Endothelial cell of umbilical vein (primary cell): Measurements from ENCODE around the gene DIP2C. TPM values are rescaled to one million over a fixed set of nuclear protein-coding genes. Genes with fewer than 3 reads are reported as not detected.

ENCODE experiments used
- BruUV-seq: library from RNA; stranded (reverse); fragments of 400-500 nt; replicated peaks from 2 replicates; lab custom pipeline; 2021; lab: Mats Ljungman, UMichigan
- CTCF ChIA-PET: fragments of 300-600, 350-600 bp; sonication (Branson Sonifier 250); formaldehyde crosslinking; loops from one replicate; lab custom pipeline; 2021; ENCODE audit warnings: antibody characterized with exemption, inconsistent platforms; lab: Charles Lee
- POLR2A ChIA-PET: fragments of 300-600, 350-600 bp; sonication (Branson Sonifier 250); formaldehyde crosslinking; loops from one replicate; lab custom pipeline; 2021; ENCODE audit warnings: antibody characterized with exemption, inconsistent platforms; lab: Charles Lee
- DNase-seq: peaks from one replicate; pipeline ENCODE4 v3.0.0-alpha.2; 2011; ENCODE audit warnings: low read depth, low spot score
- FAIRE-seq: peaks from 2 replicates; lab custom pipeline; 2011; peaks lifted over from hg19 to GRCh38; lab: Jason Lieb, UNC
- H2AFZ ChIP-seq: 2 replicates; pipeline ENCODE4 v1.6.0; 2012; ENCODE audit warnings: low read depth, low read length, control low read depth, inconsistent platforms
- H3K27ac ChIP-seq: 2 replicates; pipeline ENCODE4 v1.5.1; 2011; ENCODE audit warnings: low read depth, mild to moderate bottlenecking, control low read depth, low read length, moderate library complexity; ENCODE audit not compliant: insufficient read depth
- H3K27me3 ChIP-seq, 2 experiments: 2 replicates each; pipeline versions ENCODE4 v1.6.0 to v1.6.1; 2011; ENCODE audit warnings: low read length in 2 of 2, mixed read lengths in 1 of 2; ENCODE audit not compliant: control insufficient read depth in 2 of 2, insufficient read depth in 2 of 2
- H3K36me3 ChIP-seq, 2 experiments: 2 replicates in 1 of 2; 3 replicates in 1 of 2; pipeline ENCODE4 v1.5.1; 2011; ENCODE audit warnings: low read length in 2 of 2, mild to moderate bottlenecking in 1 of 2, moderate library complexity in 1 of 2; ENCODE audit not compliant: control insufficient read depth in 2 of 2, insufficient read depth in 2 of 2; ENCODE audit errors: extremely low read depth in 1 of 2
- H3K4me1 ChIP-seq: 3 replicates; pipeline ENCODE4 v1.5.1; 2011; ENCODE audit warnings: mild to moderate bottlenecking, low read length; ENCODE audit not compliant: control insufficient read depth, insufficient read depth; ENCODE audit errors: extremely low read depth
- H3K4me2 ChIP-seq: 2 replicates; pipeline ENCODE4 v1.6.1; 2011; ENCODE audit warnings: low read length, control low read depth, mixed read lengths; ENCODE audit not compliant: insufficient read depth
- H3K4me3 ChIP-seq, 3 experiments: fragments of 200-600 bp in 1 of 3; sonication (generic), shearing (Covaris generic) in 1 of 3; replicated peaks in 1 of 3; 2 replicates each; pipeline ENCODE4 v1.5.1; 2011 to 2016; ENCODE audit warnings: control low read depth in 3 of 3, low read length in 3 of 3, mild to moderate bottlenecking in 2 of 3, inconsistent platforms in 1 of 3, low read depth in 1 of 3, moderate library complexity in 1 of 3; ENCODE audit not compliant: insufficient read depth in 1 of 3
- H3K79me2 ChIP-seq: 2 replicates; pipeline ENCODE4 v1.6.0; 2012; ENCODE audit warnings: low read length, inconsistent platforms; ENCODE audit not compliant: control insufficient read depth, insufficient read depth
- H3K9ac ChIP-seq: replicated peaks from 2 replicates; pipeline ENCODE3; 2011; ENCODE audit warnings: low read length, control low read depth; ENCODE audit not compliant: insufficient read depth; ENCODE audit errors: extremely low read depth
- H3K9me1 ChIP-seq: replicated peaks from 3 replicates; pipeline ENCODE4 v1.6.0; 2011; ENCODE audit warnings: mild to moderate bottlenecking, low read length; ENCODE audit not compliant: control insufficient read depth, insufficient read depth; ENCODE audit errors: extremely low read depth
- H3K9me3 ChIP-seq: replicated peaks from 2 replicates; pipeline ENCODE4 v1.5.1; 2012; ENCODE audit warnings: low read length, inconsistent platforms; ENCODE audit not compliant: control insufficient read depth, insufficient read depth
- H4K20me1 ChIP-seq: replicated peaks from 2 replicates; pipeline ENCODE3; 2011; ENCODE audit warnings: mild to moderate bottlenecking, low read length; ENCODE audit not compliant: control insufficient read depth, insufficient read depth; ENCODE audit errors: extremely low read depth
- EZH2 ChIP-seq: IDR thresholded peaks from 2 replicates; pipeline ENCODE4 v1.6.1; 2012; ENCODE audit warnings: borderline replicate concordance, low read depth, mild to moderate bottlenecking, moderate library complexity, low read length, inconsistent platforms; ENCODE audit not compliant: severe bottlenecking
- FOS ChIP-seq: IDR thresholded peaks from 2 replicates; pipeline ENCODE4 v1.6.1; 2011; ENCODE audit warnings: mild to moderate bottlenecking, low read length, moderate library complexity, borderline replicate concordance; ENCODE audit not compliant: insufficient read depth
- GATA2 ChIP-seq: IDR thresholded peaks from 2 replicates; pipeline ENCODE4 v1.7.0; 2011; ENCODE audit warnings: low read depth, mild to moderate bottlenecking, moderate library complexity, mixed read lengths, low read length; ENCODE audit not compliant: insufficient read length, insufficient read depth
- JUN ChIP-seq: IDR thresholded peaks from 2 replicates; pipeline ENCODE4 v1.6.1; 2011; ENCODE audit warnings: borderline replicate concordance, low read depth; ENCODE audit not compliant: insufficient read length, insufficient read depth
- MYC ChIP-seq: IDR thresholded peaks from one replicate; pipeline ENCODE4 v1.6.1; 2011; ENCODE audit warnings: mild to moderate bottlenecking, low read depth, low read length
- POLR2A ChIP-seq: IDR thresholded peaks from 2 replicates; pipeline ENCODE4 v1.6.1; 2012; ENCODE audit warnings: low read depth, mild to moderate bottlenecking, control low read depth, low read length
- POLR2AphosphoS5 ChIP-seq: IDR thresholded peaks from 2 replicates; pipeline ENCODE4 v1.6.1; 2012; ENCODE audit warnings: low read depth, mild to moderate bottlenecking, control low read depth, low read length, moderate library complexity; ENCODE audit not compliant: insufficient read depth
- dilution Hi-C: fragments of 300-500 bp; cut with MboI; formaldehyde crosslinking; loops from one replicate; pipeline ENCODE4 v1.15.0; 2019; ENCODE audit warnings: low sequenced_read_pairs; ENCODE audit not compliant: extremely low pct_ligation_motif_present
- intact Hi-C: fragments of 100-400 bp; cut with micrococcal nuclease; formaldehyde crosslinking; loops from one replicate; pipeline ENCODE4 v1.10.0; 2022
- polyA plus RNA-seq, 4 experiments: library from polyadenylated mRNA; depleted of rRNA in 3 of 4; stranded (reverse) in 3 of 4; unstranded in 1 of 4; fragments of >200 nt; gene quantifications; 2 replicates each; pipeline versions ENCODE4 v1.2.1 to v1.2.3, GENCODE V29; 2011 to 2012; ENCODE audit warnings: missing spikeins in 1 of 4
- total RNA-seq: library from RNA; stranded (reverse); gene quantifications from 2 replicates; pipeline ENCODE4 v1.2.3, GENCODE V29; 2021
- TF ChIP-seq, protein P1 (sequence below): IDR thresholded peaks from 2 replicates; pipeline ENCODE4 v1.6.1; 2011; ENCODE audit not compliant: insufficient read depth, insufficient read length
- TF ChIP-seq, protein P2 (sequence below), 2 donors: IDR thresholded peaks; 1 replicate in 1 of 2; 2 replicates in 1 of 2; pipeline ENCODE4 v1.5.1; 2011; ENCODE audit warnings: low read length in 2 of 2, mild to moderate bottlenecking in 2 of 2, moderate library complexity in 2 of 2, control low read depth in 1 of 2, inconsistent platforms in 1 of 2, low read depth in 1 of 2; ENCODE audit not compliant: insufficient read depth in 1 of 2; ENCODE audit errors: extremely low read depth in 1 of 2

DIP2C gene
- total and polyA plus RNA-seq, 2 donors (not counting 3 experiments of a cell fraction or from before 2014, with no cell fraction given), result 3.6 to 10.7 TPM

DNA sequence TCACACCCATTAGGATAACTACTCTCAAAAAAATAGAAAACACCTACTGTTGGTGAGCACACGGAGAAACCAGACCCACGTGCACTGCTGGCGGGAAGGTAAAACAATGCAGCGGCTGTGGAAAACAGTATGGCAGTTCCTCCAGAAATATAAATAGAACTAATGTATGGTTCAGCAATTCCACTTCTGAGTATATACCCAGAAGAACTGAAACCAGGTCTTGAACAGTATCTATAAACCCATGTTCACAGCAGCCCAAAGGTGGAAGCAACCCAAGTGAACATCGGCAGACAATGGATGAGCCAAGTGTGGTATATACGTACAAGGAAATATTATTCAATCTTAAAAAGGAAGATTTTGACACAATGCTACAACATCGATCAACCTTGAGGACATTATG, 389.5 kb downstream of the DIP2C start:
- Histone ChIP-seq H3K9ac (no peak overlapping the region), H3K36me3 (no peaks in the 10 kb centered on the region), H3K4me3 (no peak overlapping the region), H2AFZ (no peak overlapping the region), H3K9me1 (no peaks in the 10 kb centered on the region), H3K4me2 (no peak overlapping the region), H3K79me2 (no peaks in the 10 kb centered on the region), H3K4me1 (peaks cover 11% of the 10 kb centered on the region), H3K27me3 (no peaks in the 10 kb centered on the region), H3K9me3 (no peaks in the 10 kb centered on the region), H4K20me1 (no peaks in the 10 kb centered on the region), H3K27ac (no peak overlapping the region)
- FAIRE-seq, result no peak
- intact Hi-C loops, result no loop called here
- no peak for DNase-seq
- ChIA-PET POLR2A (no interaction called here), CTCF (no interaction called here)
- dilution Hi-C loops, result no loop called here
- TF ChIP-seq, protein P1, sequence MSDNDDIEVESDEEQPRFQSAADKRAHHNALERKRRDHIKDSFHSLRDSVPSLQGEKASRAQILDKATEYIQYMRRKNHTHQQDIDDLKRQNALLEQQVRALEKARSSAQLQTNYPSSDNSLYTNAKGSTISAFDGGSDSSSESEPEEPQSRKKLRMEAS, result no peak
- TF ChIP-seq GATA2 (no peak), MYC (no peak), EZH2 (no peak), POLR2AphosphoS5 (no peak), FOS (no peak)
- no TSS peak for BruUV-seq

DNA sequence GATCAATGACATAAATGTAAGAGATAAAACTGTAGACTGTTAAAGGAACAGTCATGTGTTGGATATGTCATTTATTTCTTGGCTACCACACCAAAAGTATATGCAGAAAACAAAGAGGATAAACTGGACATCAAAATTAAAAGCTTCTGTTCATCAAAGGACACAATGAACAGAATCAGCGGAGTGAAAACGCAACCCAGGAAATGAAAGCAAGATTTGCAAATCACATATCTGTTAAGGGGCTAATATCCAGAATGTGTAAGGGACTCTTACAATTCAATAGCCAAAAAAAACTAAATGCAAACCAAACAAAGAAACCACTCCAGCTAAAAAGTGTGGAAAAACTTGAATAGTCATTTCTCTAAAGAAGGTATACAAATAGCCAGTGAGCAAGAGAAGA, 390.0 kb downstream of the DIP2C start:
- TF ChIP-seq MYC, result no peak
- TF ChIP-seq EZH2, result no peak
- TF ChIP-seq, protein P1, result no peak
- no peak for TF ChIP-seq POLR2AphosphoS5
- TF ChIP-seq POLR2A, result no peak
- TF ChIP-seq JUN, result no peak
- no peak for TF ChIP-seq FOS
- TF ChIP-seq, protein P2, sequence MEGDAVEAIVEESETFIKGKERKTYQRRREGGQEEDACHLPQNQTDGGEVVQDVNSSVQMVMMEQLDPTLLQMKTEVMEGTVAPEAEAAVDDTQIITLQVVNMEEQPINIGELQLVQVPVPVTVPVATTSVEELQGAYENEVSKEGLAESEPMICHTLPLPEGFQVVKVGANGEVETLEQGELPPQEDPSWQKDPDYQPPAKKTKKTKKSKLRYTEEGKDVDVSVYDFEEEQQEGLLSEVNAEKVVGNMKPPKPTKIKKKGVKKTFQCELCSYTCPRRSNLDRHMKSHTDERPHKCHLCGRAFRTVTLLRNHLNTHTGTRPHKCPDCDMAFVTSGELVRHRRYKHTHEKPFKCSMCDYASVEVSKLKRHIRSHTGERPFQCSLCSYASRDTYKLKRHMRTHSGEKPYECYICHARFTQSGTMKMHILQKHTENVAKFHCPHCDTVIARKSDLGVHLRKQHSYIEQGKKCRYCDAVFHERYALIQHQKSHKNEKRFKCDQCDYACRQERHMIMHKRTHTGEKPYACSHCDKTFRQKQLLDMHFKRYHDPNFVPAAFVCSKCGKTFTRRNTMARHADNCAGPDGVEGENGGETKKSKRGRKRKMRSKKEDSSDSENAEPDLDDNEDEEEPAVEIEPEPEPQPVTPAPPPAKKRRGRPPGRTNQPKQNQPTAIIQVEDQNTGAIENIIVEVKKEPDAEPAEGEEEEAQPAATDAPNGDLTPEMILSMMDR (IDR thresholded peaks at IDR 0.05; ENCODE audit: extremely low read depth in 1 of 2, insufficient read depth in 1 of 2, low read depth in 1 of 2, low read length in 2 of 2), result no peak
- TF ChIP-seq GATA2, result no peak
- POLR2A ChIA-PET, result no interaction called here
- intact Hi-C loops, result no loop called here
- Histone ChIP-seq H3K4me2 (no peak overlapping the region), H3K36me3 (no peaks in the 10 kb centered on the region), H3K9me1 (no peaks in the 10 kb centered on the region), H3K4me3 (no peak overlapping the region), H4K20me1 (no peaks in the 10 kb centered on the region), H3K27ac (no peak overlapping the region), H3K4me1 (peaks cover 11% of the 10 kb centered on the region), H3K9ac (no peak overlapping the region), H2AFZ (no peak overlapping the region), H3K27me3 (no peaks in the 10 kb centered on the region), H3K9me3 (no peaks in the 10 kb centered on the region), H3K79me2 (no peaks in the 10 kb centered on the region)
- no peak for FAIRE-seq
- CTCF ChIA-PET, result no interaction called here
- no TSS peak for BruUV-seq
- DNase-seq, result no peak
- dilution Hi-C loops, result no loop called here
